Astrocyte (in vitro differentiated cells and primary cell): ENCODE measurements around the gene CHCHD6. TPM values are rescaled to one million over a fixed set of nuclear protein-coding genes. Genes with fewer than 3 reads are reported as not detected.

Experiments used
- DNase-seq: peaks from one replicate; pipeline ENCODE4 v3.0.0-alpha.2; 2010; ENCODE audit warnings: low read depth
- FAIRE-seq: peaks from 2 replicates; lab custom pipeline; 2011; peaks lifted over from hg19 to GRCh38; lab: Jason Lieb, UNC
- H2AFZ ChIP-seq: 2 replicates; pipeline ENCODE4 v1.6.0; 2012; ENCODE audit warnings: low read depth, low read length, inconsistent platforms
- H3K27ac ChIP-seq: 2 replicates; pipeline ENCODE4 v1.5.1; 2011; ENCODE audit warnings: low read depth, low read length, inconsistent platforms
- H3K27me3 ChIP-seq: 2 replicates; pipeline ENCODE4 v1.6.0; 2011; ENCODE audit warnings: low read length, inconsistent platforms; ENCODE audit not compliant: insufficient read depth
- H3K36me3 ChIP-seq: 2 replicates; pipeline ENCODE4 v1.5.1; 2011; ENCODE audit warnings: low read length, inconsistent platforms; ENCODE audit not compliant: insufficient read depth
- H3K4me1 ChIP-seq: 2 replicates; pipeline ENCODE4 v1.5.1; 2011; ENCODE audit warnings: low read length, inconsistent platforms; ENCODE audit not compliant: insufficient read depth
- H3K4me2 ChIP-seq: 2 replicates; pipeline ENCODE4 v1.6.0; 2012; ENCODE audit warnings: low read length, inconsistent platforms
- H3K4me3 ChIP-seq: 2 replicates; pipeline ENCODE4 v1.5.1; 2011; ENCODE audit warnings: low read depth, mild to moderate bottlenecking, low read length, inconsistent platforms; ENCODE audit not compliant: insufficient read depth
- H3K79me2 ChIP-seq: 2 replicates; pipeline ENCODE4 v1.6.0; 2012; ENCODE audit warnings: mild to moderate bottlenecking, low read length, inconsistent platforms; ENCODE audit not compliant: insufficient read depth
- H3K9ac ChIP-seq: 2 replicates; pipeline ENCODE4 v1.6.0; 2012; ENCODE audit warnings: mild to moderate bottlenecking, low read length, inconsistent platforms
- H3K9me3 ChIP-seq: 2 replicates; pipeline ENCODE4 v1.5.1; 2012; ENCODE audit warnings: low read depth, mild to moderate bottlenecking, low read length, inconsistent platforms; ENCODE audit not compliant: insufficient read depth
- H4K20me1 ChIP-seq: 2 replicates; pipeline ENCODE4 v1.6.0; 2012; ENCODE audit warnings: low read length, inconsistent platforms; ENCODE audit not compliant: insufficient read depth
- H3K27ac Mint-ChIP-seq: one replicate; pipeline ENCODE4 v1.8.0; 2021; ENCODE audit warnings: mild to moderate bottlenecking, mixed read lengths; ENCODE audit not compliant: unreplicated experiment
- H3K27me3 Mint-ChIP-seq: one replicate; pipeline ENCODE4 v1.8.0; 2021; ENCODE audit warnings: low read depth, mixed read lengths; ENCODE audit not compliant: unreplicated experiment
- H3K36me3 Mint-ChIP-seq: one replicate; pipeline ENCODE4 v1.8.0; 2021; ENCODE audit warnings: low read depth, mixed read lengths; ENCODE audit not compliant: unreplicated experiment
- H3K4me1 Mint-ChIP-seq: one replicate; pipeline ENCODE4 v1.8.0; 2021; ENCODE audit warnings: low read depth, mixed read lengths; ENCODE audit not compliant: unreplicated experiment
- H3K4me3 Mint-ChIP-seq: one replicate; pipeline ENCODE4 v1.8.0; 2021; ENCODE audit warnings: mild to moderate bottlenecking, moderate library complexity, mixed read lengths; ENCODE audit not compliant: unreplicated experiment
- H3K9me3 Mint-ChIP-seq: one replicate; pipeline ENCODE4 v1.8.0; 2021; ENCODE audit warnings: mild to moderate bottlenecking, mixed read lengths; ENCODE audit not compliant: unreplicated experiment
- CTCF ChIP-seq: IDR thresholded peaks from 2 replicates; pipeline ENCODE4 v1.5.1; 2011; ENCODE audit warnings: low read depth, mild to moderate bottlenecking, inconsistent platforms, low read length, moderate library complexity; ENCODE audit not compliant: insufficient read depth
- EZH2 ChIP-seq: IDR thresholded peaks from 2 replicates; pipeline ENCODE4 v1.6.1; 2012; ENCODE audit warnings: mild to moderate bottlenecking, low read length, inconsistent platforms; ENCODE audit not compliant: insufficient read depth
- total RNA-seq: library from RNA; stranded (reverse); gene quantifications from 2 replicates; pipeline ENCODE4 v1.2.1, GENCODE V29; 2021

Gene CHCHD6
- total RNA-seq, 1 donor from 2014 or later, result 21.1 TPM

- H2AFZ ChIP-seq, result no peak overlapping the region
- no peak overlapping the region for H3K4me3 ChIP-seq
- no peak overlapping the region for H3K9ac ChIP-seq
- Mint-ChIP-seq H3K27me3 (no peaks in the 10 kb centered on the region), H3K4me1 (peaks cover 1% of the 10 kb centered on the region), H3K36me3 (peaks cover 3% of the 10 kb centered on the region), H3K27ac (no peak overlapping the region), H3K4me3 (no peak overlapping the region), H3K9me3 (no peaks in the 10 kb centered on the region)
- H3K4me1 ChIP-seq, result peaks cover 12% of the 10 kb centered on the region
- no peaks in the 10 kb centered on the region for H3K9me3 ChIP-seq
- no peak for FAIRE-seq
- no peak overlapping the region for H3K27ac ChIP-seq
- TF ChIP-seq EZH2 (no peak), CTCF (no peak)
- H3K79me2 ChIP-seq, result peaks cover 100% of the 10 kb centered on the region
- no peaks in the 10 kb centered on the region for H3K36me3 ChIP-seq
- no peaks in the 10 kb centered on the region for H3K27me3 ChIP-seq
- no peak for DNase-seq
- no peak overlapping the region for H3K4me2 ChIP-seq
- H4K20me1 ChIP-seq, result peaks cover 99% of the 10 kb centered on the region
Observed at GRCh38 chr3:126990024-126990700, 286.1 kb downstream of the CHCHD6 start.

- no peak overlapping the region for H3K4me3 Mint-ChIP-seq
- Histone ChIP-seq H3K79me2 (peaks cover 100% of the 10 kb centered on the region), H3K4me2 (no peak overlapping the region), H3K9ac (no peak overlapping the region), H3K4me3 (no peak overlapping the region), H4K20me1 (peaks cover 99% of the 10 kb centered on the region), H3K4me1 (peaks cover 6% of the 10 kb centered on the region), H2AFZ (no peak overlapping the region), H3K36me3 (no peaks in the 10 kb centered on the region), H3K9me3 (no peaks in the 10 kb centered on the region), H3K27ac (no peak overlapping the region), H3K27me3 (no peaks in the 10 kb centered on the region)
- TF ChIP-seq EZH2 (no peak), CTCF (no peak)
- peaks cover 3% of the 10 kb centered on the region for H3K36me3 Mint-ChIP-seq
- DNase-seq, result no peak
- FAIRE-seq, result no peak
- no peaks in the 10 kb centered on the region for H3K4me1 Mint-ChIP-seq
- no peaks in the 10 kb centered on the region for H3K9me3 Mint-ChIP-seq
- no peak overlapping the region for H3K27ac Mint-ChIP-seq
- no peaks in the 10 kb centered on the region for H3K27me3 Mint-ChIP-seq
Observed at GRCh38 chr3:126990890-126991289, 286.9 kb downstream of the CHCHD6 start.
